ENCODE results near the gene ADGRE2.
"Not testable (repeated sequence)": the region's sequence is repeated elsewhere in the genome, so short reads cannot be mapped to it uniquely, and the experiment has no call there.

Gene ADGRE2

GRCh38 chr19:14769201-14769600, 9.2 kb downstream of the ADGRE2 start:
- DNase-seq (ENCODE audit: insufficient read length, low spot score) (no peak), FAIRE-seq (no peak)
- TF ChIP-seq POLR2A (IDR thresholded peaks at IDR 0.05; ENCODE audit: low read depth, low read length) = no peak

GRCh38 chr19:14768001-14768400, 10.4 kb downstream of the ADGRE2 start:
- FAIRE-seq = no peak
- TF ChIP-seq POLR2A (IDR thresholded peaks at IDR 0.05; ENCODE audit: low read depth, low read length) = no peak
- no peak for DNase-seq (ENCODE audit: insufficient read length, low spot score)

- TF ChIP-seq POLR2A (IDR thresholded peaks at IDR 0.05; ENCODE audit: low read depth, low read length) = no peak
- no peak for FAIRE-seq
- DNase-seq (ENCODE audit: insufficient read length, low spot score) = no peak
These were observed 10.8 kb downstream of the ADGRE2 start for GRCh38 chr19:14767466-14767971.

- FAIRE-seq; DNase-seq (ENCODE audit: insufficient read length, low spot score): not testable (repeated sequence)
These were observed 12.5 kb downstream of the ADGRE2 start for GRCh38 chr19:14765841-14766240.

GRCh38 chr19:14765403-14765802, 13.0 kb downstream of the ADGRE2 start:
- DNase-seq (ENCODE audit: insufficient read length, low spot score); FAIRE-seq: not testable (repeated sequence)

GRCh38 chr19:14764401-14764800, 14.0 kb downstream of the ADGRE2 start:
- no peak for TF ChIP-seq POLR2A (IDR thresholded peaks at IDR 0.05; ENCODE audit: low read depth, low read length)
- FAIRE-seq (no peak), DNase-seq (ENCODE audit: insufficient read length, low spot score) (no peak)

- DNase-seq (ENCODE audit: insufficient read length, low spot score) (no peak), FAIRE-seq (no peak)
- no peak for TF ChIP-seq POLR2A (IDR thresholded peaks at IDR 0.05; ENCODE audit: low read depth, low read length)
These were observed 14.7 kb downstream of the ADGRE2 start for GRCh38 chr19:14763497-14764145.

- no peak for FAIRE-seq
- DNase-seq (ENCODE audit: insufficient read length, low spot score) = no peak
- no peak for TF ChIP-seq POLR2A (IDR thresholded peaks at IDR 0.05; ENCODE audit: low read depth, low read length)
These were observed 16.2 kb downstream of the ADGRE2 start for GRCh38 chr19:14762111-14762510.

GRCh38 chr19:14761607-14762006, 16.8 kb downstream of the ADGRE2 start:
- DNase-seq (ENCODE audit: insufficient read length, low spot score) (no peak), FAIRE-seq (no peak)
- TF ChIP-seq POLR2A (IDR thresholded peaks at IDR 0.05; ENCODE audit: low read depth, low read length) = no peak

GRCh38 chr19:14758816-14759215, 19.5 kb downstream of the ADGRE2 start:
- no peak for DNase-seq (ENCODE audit: insufficient read length, low spot score)
- FAIRE-seq = no peak
- TF ChIP-seq POLR2A (IDR thresholded peaks at IDR 0.05; ENCODE audit: low read depth, low read length) = no peak

- TF ChIP-seq POLR2A (IDR thresholded peaks at IDR 0.05; ENCODE audit: low read depth, low read length) = no peak
- DNase-seq (ENCODE audit: insufficient read length, low spot score) (no peak), FAIRE-seq (no peak)
These were observed 29.8 kb downstream of the ADGRE2 start for GRCh38 chr19:14748601-14749000.

- TF ChIP-seq POLR2A (IDR thresholded peaks at IDR 0.05; ENCODE audit: low read depth, low read length) = no peak
- FAIRE-seq = no peak
- DNase-seq (ENCODE audit: insufficient read length, low spot score) = no peak
These were observed 31.5 kb downstream of the ADGRE2 start for GRCh38 chr19:14746886-14747285.

- FAIRE-seq (no peak), DNase-seq (ENCODE audit: insufficient read length, low spot score) (no peak)
- no peak for TF ChIP-seq POLR2A (IDR thresholded peaks at IDR 0.05; ENCODE audit: low read depth, low read length)
These were observed 42.4 kb downstream of the ADGRE2 start for GRCh38 chr19:14735915-14736314.

GRCh38 chr19:14733574-14733973, 44.8 kb downstream of the ADGRE2 start:
- DNase-seq (ENCODE audit: insufficient read length, low spot score) (no peak), FAIRE-seq (no peak)
- no peak for TF ChIP-seq POLR2A (IDR thresholded peaks at IDR 0.05; ENCODE audit: low read depth, low read length)

GRCh38 chr19:14732510-14732909, 45.9 kb downstream of the ADGRE2 start:
- TF ChIP-seq POLR2A (IDR thresholded peaks at IDR 0.05; ENCODE audit: low read depth, low read length) = no peak
- no peak for FAIRE-seq
- no peak for DNase-seq (ENCODE audit: insufficient read length, low spot score)

- no peak for TF ChIP-seq POLR2A (IDR thresholded peaks at IDR 0.05; ENCODE audit: low read depth, low read length)
- FAIRE-seq = no peak
- DNase-seq (ENCODE audit: insufficient read length, low spot score) = peak; percentile 23
These were observed 47.2 kb downstream of the ADGRE2 start for GRCh38 chr19:14731200-14731599.

Measured in H54 (cell line).